DMS53 treated with DMSO at 0.1 percent for 48 hours (cell line): ENCODE data around the gene RHBDL3.
A peak's percentile ranks its signal among the peaks of the same experiment; 100 is the strongest.

Source experiments
- DNase-seq: peaks from one replicate; lab custom pipeline; 2025; ENCODE audit not compliant: unreplicated experiment; lab: John Stamatoyannopoulos, UW

RHBDL3 gene

DNA sequence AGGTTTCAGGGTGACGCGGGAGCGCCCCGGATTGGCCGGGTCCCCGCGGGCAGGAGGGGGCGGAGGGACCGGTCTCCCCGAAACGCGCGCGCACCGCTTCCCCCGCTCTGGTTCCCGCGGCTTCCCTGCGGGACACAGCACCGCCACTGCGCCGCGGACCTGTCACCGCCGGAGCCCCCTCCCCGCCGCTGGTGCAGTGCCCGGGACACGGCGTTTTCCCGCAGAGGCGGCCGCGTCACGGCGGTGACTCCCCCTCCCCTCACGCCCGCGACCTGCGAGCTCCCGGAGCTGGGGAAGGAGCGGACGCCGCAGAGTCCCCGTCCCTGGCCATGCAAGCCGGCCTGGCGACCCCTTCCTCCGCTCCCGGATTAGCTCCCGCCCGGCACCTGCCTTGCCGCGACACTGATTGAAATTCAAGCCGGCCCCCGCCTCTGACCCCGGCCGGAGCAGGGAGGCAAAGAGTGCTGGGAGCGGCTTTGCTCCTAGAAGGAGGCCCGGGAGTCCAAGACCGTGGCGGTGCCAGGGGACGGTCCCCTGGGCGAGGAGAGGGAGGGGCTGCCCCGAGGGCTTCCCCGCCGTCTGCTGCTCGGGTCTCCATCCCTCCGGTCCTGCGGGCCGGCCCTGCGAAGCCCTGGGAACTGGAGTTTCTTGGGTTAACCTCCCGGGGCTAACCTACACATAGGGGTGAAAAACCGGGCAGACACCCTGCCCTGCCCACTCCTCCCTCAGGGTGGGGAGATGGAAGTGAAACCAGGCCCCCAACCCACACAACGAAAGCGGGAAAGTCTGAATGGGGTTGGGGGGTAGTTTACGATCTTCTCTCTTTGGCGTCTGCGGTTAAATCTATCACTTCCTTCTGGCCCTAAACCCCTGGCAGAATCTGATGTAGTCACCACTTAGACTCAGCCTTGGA, 1.0 kb downstream of the RHBDL3 start:
- no peak for DNase-seq

DNA sequence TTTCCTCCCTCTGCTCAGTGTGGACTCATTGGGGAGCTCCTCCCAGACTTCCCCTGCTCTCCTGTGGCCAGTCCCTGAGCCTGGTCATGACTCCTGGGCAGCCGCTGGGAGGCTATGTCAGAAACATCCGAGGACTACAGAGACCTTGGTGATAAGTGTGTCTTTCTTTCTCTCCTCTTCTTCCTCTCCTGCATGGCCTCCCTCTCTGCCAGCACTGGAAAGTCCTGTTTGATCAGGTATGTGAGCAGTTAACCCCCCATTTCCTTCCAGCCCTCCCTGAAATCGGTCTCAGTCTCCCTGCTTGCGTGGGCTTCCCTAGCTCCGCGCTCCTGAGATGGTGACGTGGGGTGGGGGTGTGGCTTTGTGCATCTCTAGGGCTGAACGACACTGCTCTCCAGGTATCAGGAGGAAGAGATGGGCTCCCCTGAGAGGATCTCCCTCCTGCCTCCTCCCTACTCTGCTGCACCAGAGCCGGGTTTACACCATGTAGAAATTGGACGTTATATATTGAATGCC, 2.1 kb downstream of the RHBDL3 start:
- peak; percentile 36 for DNase-seq

DNA sequence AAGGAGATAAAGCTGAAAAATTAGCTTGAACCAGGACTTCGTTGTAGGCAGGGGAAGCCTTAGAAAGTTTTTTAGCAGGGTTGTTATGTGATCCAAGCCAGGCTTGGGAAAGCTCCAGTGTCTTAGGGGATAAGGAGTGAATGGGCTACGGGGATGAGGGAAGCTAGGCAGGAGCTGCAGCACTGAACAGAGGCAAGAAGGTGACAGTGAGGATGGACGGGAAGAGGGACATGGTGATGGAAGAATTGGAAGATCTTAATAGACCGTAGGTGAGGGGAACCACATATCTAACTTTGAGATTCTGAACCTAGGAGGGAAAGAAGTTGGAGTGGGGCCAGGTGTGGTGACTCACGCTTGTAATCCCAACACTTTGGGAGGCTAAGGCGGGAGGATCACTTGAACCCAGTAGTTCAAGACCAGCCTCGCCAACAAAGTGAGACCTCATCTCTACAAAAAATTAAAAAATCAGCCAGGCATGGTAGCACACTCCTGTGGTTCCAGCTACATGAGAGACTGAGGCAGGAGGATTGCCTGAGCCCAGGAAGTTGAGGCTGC, 3.2 kb downstream of the RHBDL3 start:
- DNase-seq = no peak

- no peak for DNase-seq
Observed at GRCh38 chr17:32269377-32269776, 3.7 kb downstream of the RHBDL3 start.

DNA sequence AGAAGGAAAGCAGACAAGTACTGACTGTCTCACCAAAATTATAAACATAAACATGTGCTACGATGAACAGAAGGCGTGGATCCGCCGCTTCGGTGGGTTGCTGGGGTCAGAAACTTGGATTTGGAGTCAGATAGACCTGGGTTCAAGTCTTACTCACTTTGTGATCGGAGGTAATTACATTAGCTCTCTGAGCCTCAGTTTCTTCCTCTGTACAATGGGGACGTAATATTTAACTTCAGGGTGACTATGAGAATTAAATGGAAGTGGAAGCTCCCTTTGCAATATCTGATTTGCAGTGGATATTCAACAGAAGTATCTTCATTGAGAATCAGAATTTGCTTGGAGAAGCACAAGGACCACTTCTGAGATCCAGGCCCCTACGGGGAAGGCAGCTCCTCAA, 6.2 kb downstream of the RHBDL3 start:
- no peak for DNase-seq

DNA sequence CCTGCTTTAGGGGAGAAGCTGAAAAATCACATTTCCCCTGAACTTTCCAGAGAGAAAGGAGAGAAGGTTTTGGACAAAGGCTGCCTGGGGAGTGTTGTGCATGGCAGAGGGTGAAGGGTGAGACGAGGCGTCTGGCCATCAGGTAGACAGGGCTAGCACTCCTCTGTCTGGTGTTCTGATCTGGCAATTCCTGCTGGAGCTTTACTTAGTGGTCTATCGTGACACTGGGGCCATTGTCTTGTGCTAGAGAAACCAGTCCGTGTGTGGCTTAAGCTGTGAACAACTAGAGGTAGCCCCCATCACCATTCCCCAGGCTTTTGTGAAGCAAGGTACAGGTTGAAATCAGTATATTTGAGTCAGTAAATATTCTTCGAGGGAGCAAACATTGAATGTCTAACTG, 8.5 kb downstream of the RHBDL3 start:
- no peak for DNase-seq

- no peak for DNase-seq
Observed at GRCh38 chr17:32274643-32275042, 9.0 kb downstream of the RHBDL3 start.

DNA sequence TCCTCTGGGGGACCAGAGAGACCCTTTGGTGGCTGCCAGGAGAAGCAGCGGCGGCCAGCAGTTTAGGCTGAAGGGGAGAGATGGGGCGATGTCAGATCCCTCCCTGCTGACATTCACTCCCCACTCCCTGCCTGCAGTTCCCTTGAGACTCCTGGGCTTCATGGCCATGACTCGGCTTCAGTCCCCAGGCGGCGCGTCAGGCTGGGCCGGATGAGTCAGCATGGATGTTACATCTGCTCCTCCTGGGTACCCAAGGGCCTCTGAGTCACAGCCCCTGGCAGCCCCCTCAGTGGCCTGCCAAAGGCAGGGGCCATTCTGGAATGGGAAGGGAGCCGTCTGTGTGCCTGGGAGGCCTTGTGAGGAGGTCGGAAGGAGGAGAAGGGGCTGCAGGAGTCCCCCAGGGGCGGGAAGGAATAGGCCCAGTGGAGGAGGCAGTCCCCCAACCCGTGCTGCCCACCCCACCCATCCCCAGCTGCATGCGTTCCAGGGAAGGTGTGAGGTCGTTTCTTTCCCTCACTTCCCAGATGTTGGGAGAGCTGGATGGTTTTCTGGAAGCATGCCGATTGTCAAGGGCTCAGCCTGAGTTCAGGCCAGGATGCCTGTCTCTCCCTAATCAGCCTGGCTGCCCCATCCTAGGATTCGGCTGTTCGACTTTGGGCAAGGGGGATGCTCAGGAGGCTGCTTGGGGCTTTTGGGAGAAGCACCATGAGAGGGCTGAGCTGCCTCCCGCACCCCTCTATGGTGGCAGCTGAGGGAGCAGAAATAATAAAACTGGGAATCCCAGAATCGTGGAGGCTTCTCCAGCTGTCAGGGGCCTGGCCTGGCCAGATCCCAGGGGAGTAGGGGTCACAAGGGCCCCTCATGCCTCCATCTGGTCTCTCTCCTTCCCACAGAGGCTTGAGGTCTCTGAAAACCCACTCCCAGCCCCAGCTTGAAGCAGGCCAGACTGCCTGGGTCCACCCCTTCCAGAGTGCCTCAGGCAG, 9.7 kb downstream of the RHBDL3 start:
- DNase-seq = no peak

- no peak for DNase-seq
Observed at GRCh38 chr17:32276171-32276601, 10.6 kb downstream of the RHBDL3 start.

DNA sequence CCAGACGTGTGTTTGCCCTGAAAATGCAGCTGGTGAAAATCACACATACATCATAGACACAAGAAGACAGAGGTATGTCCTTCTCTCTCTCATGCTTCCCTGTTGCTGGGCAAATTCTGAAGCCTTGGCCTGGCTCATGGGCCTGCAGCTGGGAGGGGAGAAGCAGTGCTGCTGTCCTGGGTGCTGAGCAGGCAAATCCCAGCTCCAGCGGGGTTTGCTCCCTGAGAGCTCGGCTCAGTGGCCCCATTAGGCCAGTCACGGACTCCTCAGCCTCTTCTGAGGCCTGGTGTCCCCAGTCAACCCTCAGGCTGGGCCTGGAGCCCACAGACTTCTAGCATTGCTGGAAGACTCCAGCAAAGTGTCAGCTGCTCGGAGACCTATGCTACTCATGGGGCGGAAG, 11.7 kb downstream of the RHBDL3 start:
- no peak for DNase-seq

- no peak for DNase-seq
Observed at GRCh38 chr17:32278815-32279214, 13.2 kb downstream of the RHBDL3 start.

DNA sequence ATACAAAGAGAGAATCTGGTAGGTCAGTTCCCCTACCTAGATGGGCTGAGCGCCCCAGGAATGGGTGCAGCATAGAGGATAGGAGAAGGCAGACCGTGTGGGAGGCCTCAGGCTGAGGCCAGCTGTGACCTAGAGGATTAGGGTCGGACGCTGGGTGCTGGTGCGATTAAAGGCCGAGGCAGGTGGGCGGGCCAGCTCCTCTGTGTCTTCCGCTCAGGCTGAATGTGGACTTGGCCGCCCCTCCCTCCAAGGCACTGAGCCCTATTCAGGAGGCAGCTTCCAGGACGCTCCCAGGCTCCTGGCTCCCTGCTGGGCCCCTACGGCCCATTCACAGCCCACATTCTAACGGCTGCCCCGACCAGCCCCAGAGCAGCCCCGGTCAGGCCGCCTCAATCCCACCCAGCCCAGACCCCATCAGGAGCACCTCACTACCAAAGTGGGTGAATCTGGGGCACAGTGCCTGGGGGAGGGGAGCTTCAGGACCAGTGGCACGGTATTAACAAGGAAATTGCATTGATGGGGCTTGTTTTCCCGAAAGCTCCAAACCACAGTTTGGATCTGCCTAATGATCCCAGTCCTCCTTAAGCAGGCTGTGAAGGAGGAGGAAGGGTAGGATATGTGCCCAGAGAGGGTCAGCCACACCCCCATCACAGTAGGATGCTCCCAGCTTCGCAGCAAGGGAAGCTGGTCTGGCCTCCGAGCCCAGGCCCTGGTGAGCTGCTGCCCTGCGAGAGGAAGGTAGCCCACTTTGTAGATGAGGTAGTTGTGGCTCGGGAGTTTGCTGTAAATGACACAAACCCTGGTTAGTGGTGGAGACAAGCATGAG, 14.5 kb downstream of the RHBDL3 start:
- no peak for DNase-seq

DNA sequence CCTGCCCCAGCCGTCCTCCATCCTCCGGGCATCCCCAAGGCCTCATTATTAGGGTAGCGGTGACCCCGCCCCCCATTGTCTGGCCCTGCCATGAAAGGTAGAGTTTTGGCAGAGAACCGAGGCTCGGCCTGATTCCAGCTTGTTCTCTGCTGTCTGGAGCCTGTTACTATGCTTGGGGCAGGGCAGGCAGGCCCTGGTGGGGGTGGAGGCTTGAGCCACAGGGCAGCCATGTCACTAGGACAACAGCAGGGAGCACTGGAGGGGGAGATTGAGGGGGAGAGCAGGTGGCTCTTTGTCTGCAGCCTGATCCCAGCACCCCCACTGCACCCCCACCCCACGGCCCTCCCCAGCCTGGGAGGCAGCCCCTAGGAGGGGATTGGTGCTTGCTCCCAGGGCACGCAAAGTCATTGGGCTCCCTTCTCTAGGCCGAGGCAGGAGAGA, 15.4 kb downstream of the RHBDL3 start:
- no peak for DNase-seq

GRCh38 chr17:32283745-32284201, 18.1 kb downstream of the RHBDL3 start:
- no peak for DNase-seq

DNA sequence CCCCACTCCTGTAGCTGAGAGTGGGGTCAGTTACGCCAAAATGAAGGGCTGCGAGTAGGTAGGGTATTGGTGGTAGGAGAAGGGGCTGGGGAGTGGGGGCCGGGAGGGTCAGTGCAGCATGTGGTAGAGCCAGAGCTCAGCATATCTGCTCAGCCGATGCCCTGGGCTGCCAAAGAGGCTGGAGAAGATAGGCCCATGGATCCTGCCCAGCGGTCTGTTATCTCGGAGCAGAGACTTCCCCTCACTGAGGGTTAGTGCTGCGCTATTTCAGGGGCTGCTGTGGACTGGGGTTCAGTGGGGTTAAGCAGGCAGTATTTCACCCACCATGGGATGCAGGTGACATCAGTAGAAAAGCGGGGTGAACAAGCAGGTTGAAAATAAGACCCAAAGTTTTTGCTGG, 19.7 kb downstream of the RHBDL3 start:
- DNase-seq = no peak

DNA sequence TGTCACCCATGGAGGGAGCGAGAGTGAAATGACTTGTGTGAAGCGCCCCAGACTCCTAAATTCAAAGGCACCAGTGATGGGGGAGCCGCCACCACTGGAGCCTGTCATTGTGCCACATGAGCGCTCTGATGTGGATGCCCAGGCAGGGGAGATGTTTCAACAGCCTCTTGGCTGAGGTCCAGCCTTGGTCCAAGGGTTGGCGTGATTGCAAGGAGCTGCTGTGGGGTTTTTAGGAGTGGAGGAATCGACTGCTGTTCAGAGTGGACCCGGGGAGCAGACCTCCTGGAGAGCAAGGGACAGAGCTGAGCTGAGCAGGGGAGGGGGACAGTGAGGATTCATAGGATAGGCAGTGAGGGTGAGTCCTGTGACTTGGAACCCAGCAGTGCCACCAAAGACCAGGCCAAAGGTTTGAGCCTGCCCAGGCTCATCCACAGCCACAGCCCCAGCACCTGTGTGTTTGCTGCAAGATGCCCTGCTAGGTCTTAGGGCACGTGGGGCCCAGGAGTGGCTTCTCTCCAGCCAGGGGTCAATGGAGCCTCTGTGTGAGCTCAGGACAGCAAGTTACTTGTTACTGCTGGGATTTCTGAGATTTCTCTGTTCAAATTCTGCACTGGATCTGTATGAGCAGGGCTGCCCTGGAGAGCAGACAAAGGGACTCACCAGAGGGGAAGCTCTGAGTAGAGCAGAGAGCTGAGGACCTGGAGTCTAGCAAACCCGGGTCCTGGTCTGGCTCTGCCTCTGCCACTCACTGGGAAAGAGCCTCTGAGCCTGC, 20.3 kb downstream of the RHBDL3 start:
- DNase-seq = no peak

DNA sequence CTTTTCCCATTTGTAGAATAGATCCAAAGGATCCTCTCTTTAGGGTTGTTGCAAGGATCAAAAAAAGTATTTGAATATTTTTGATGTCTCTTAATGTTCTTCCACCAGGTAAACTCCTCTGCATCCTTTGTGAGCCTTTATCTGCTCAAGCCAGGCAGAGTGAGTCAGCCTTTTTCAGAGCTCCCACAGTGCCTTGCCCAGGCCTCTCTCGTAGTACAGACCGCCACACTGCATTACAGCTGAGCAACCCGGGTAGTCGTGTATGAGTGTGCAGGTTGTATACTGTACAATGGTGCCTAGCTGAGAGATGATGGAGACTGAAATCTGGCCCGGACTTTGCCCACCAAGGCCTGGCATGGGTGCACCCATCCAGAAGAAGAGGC, 20.9 kb downstream of the RHBDL3 start:
- DNase-seq = no peak

GRCh38 chr17:32287804-32288511, 22.3 kb downstream of the RHBDL3 start:
- no peak for DNase-seq

DNA sequence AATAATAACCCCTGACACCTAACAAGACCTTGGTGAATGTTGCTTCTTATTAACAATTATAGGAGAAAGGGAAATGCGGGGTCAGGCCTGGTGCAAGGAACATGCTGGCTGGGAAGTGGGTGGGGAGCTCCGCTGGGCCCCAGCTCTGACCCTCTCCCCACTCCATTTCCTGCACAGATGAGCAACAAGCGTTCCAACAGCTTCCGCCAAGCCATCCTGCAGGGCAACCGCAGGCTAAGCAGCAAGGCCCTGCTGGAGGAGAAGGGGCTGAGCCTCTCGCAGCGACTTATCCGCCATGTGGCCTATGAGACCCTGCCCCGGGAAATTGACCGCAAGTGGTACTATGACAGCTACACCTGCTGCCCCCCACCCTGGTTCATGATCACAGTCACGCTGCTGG, 23.0 kb downstream of the RHBDL3 start:
- DNase-seq = no peak
